ENCODE measurements around the gene NKTR.
"Not testable (repeated sequence)": the region's sequence is repeated elsewhere in the genome, so short reads cannot be mapped to it uniquely, and the experiment has no call there.

GRCh38 chr3:42579346-42579745 is 21.1 kb upstream of the NKTR start:
- TF ChIP-seq POLR2A (IDR thresholded peaks at IDR 0.05): not testable (repeated sequence)
- TF ChIP-seq, protein P1, sequence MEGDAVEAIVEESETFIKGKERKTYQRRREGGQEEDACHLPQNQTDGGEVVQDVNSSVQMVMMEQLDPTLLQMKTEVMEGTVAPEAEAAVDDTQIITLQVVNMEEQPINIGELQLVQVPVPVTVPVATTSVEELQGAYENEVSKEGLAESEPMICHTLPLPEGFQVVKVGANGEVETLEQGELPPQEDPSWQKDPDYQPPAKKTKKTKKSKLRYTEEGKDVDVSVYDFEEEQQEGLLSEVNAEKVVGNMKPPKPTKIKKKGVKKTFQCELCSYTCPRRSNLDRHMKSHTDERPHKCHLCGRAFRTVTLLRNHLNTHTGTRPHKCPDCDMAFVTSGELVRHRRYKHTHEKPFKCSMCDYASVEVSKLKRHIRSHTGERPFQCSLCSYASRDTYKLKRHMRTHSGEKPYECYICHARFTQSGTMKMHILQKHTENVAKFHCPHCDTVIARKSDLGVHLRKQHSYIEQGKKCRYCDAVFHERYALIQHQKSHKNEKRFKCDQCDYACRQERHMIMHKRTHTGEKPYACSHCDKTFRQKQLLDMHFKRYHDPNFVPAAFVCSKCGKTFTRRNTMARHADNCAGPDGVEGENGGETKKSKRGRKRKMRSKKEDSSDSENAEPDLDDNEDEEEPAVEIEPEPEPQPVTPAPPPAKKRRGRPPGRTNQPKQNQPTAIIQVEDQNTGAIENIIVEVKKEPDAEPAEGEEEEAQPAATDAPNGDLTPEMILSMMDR (IDR thresholded peaks at IDR 0.05): not testable (repeated sequence)

Data from esophagus squamous epithelium (tissue), 4 donors.